Heart right ventricle (tissue), 16 donors: ENCODE measurements around the gene VARS2. TPM values are rescaled to one million over a fixed set of nuclear protein-coding genes. Genes with fewer than 3 reads are reported as not detected.

Source experiments
- ATAC-seq, 8 donors: fragments of 200-7000 bp; cut with Tn5 transposase; one replicate each; pipeline ENCODE4 v1.9.1; 2020; ENCODE audit warnings: mild to moderate bottlenecking in 8 of 8, moderate library complexity in 8 of 8, moderate number of reproducible peaks in 1 of 8
- DNase-seq, 2 donors: peaks; one replicate each; pipeline ENCODE4 v3.0.0-alpha.2; 2020
- H3K27ac ChIP-seq, 10 donors: fragments of 200-600 bp; sonication (generic) in 2 of 10; one replicate each; pipeline versions ENCODE4 v1.5.0 to v1.8.0; 2020 to 2022; ENCODE audit warnings: mild to moderate bottlenecking in 3 of 10
- H3K27me3 ChIP-seq, 7 donors: fragments of 200-600 bp; one replicate each; pipeline ENCODE4 v1.8.0; 2021 to 2022; ENCODE audit warnings: mild to moderate bottlenecking in 2 of 7
- H3K36me3 ChIP-seq, 9 donors: fragments of 200-600 bp; sonication (generic) in 1 of 9; one replicate each; pipeline versions ENCODE4 v1.5.0 to v1.8.0; 2020 to 2022; ENCODE audit warnings: mild to moderate bottlenecking in 2 of 9
- H3K4me1 ChIP-seq, 9 donors: fragments of 200-600 bp; sonication (generic) in 1 of 9; one replicate each; pipeline versions ENCODE4 v1.5.0 to v1.8.0; 2020 to 2022; ENCODE audit warnings: mild to moderate bottlenecking in 4 of 9
- H3K4me3 ChIP-seq, 10 donors: fragments of 200-600 bp; sonication (generic) in 2 of 10; one replicate each; pipeline versions ENCODE4 v1.5.0 to v1.8.0; 2020 to 2022; ENCODE audit warnings: mild to moderate bottlenecking in 7 of 10, moderate library complexity in 2 of 10
- H3K9me3 ChIP-seq, 11 donors: fragments of 200-600 bp in 10 of 11; sonication (generic) in 2 of 11; one replicate each; pipeline versions ENCODE4 v1.5.0 to v1.8.0; 2013 to 2022; ENCODE audit warnings: mild to moderate bottlenecking in 2 of 11, control low read depth in 1 of 11, moderate library complexity in 1 of 11
- CTCF ChIP-seq, 9 donors: fragments of 200-600 bp; sonication (generic) in 2 of 9; IDR thresholded peaks; one replicate each; pipeline versions ENCODE4 v1.5.0 to v1.8.0; 2021 to 2022; ENCODE audit warnings: antibody characterized with exemption in 9 of 9, mild to moderate bottlenecking in 5 of 9, moderate library complexity in 1 of 9
- WGBS, 2 donors: extraction: QIAGEN DNeasy Blood & Tissue Kit; methylation state at CpG; one replicate each; pipeline ENCODE4 v1.1.7; 2013; ENCODE audit warnings: inconsistent platforms in 1 of 2; 5-methylcytosine and 5-hydroxymethylcytosine counted together
- intact Hi-C, 10 donors: fragments of 100-400 bp; cut with DNase I; formaldehyde crosslinking; loops; one replicate each; pipeline versions ENCODE4 v1.11.1 to v1.14.2; 2022
- polyA plus RNA-seq, 2 donors: library from polyadenylated mRNA; stranded (reverse); fragments of 200-250 nt; gene quantifications; one replicate each; pipeline ENCODE4 v1.2.3, GENCODE V29; 2013
- total RNA-seq, 10 donors: library from RNA; stranded (reverse); fragmentation: NEBNext Ultra II Directional in 3 of 10; extraction: Animal tissue kit (Norgen Biotek cat#: 25700) in 3 of 10; gene quantifications; one replicate each; pipeline versions ENCODE4 v1.2.1 to v1.2.4, GENCODE V29; 2021 to 2023
- donor health status: Arrhythmogenic right ventricular cardiomyopathy.
- donor health status: ischemic (EF 13 %, LVEDD 7.1; RV severe dilation, severe dysfunction).
- donor health status: healthy with polysubstance abuse.
- donor health status: DM: no; HTN: yes; CAD: no.
- donor health status: DM: no; HTN: no; CAD: no.
- donor health status: ischemic (EF 25% LVEDD 6.9; RV normal size, moderate dysfunction).
- donor health status: ischemic (EF 25% LVEDD 5.7; RV mildly dilated, moderate dysfunction).
- donor health status: healthy.
- donor health status: DM: yes; HTN: yes; CAD: no.
- donor health status: Ischemic cardiomyopathy.
- donor health status: ischemic (EF 35%, LVEDD 5.7; RV mildly dilated, moderate dysfunction).
- donor health status: nonischemic (EF 11% LVEDD 7.7; RV severe dilation, severe dysfunction).
- donor health status: DM: yes; HTN: yes; CAD: no.
- donor health status: PGD.
- donor health status: ischemic (EF 29% LVEDD 5.4; RV normal size, mild dysfunction).
- donor health status: nonischemic (EF 23%, LVEDD 6.1; RV moderate dilation, normal function).

The VARS2 gene
- total and polyA plus RNA-seq, 12 donors = 9.3 to 28.4 (median 22.5) TPM

DNA sequence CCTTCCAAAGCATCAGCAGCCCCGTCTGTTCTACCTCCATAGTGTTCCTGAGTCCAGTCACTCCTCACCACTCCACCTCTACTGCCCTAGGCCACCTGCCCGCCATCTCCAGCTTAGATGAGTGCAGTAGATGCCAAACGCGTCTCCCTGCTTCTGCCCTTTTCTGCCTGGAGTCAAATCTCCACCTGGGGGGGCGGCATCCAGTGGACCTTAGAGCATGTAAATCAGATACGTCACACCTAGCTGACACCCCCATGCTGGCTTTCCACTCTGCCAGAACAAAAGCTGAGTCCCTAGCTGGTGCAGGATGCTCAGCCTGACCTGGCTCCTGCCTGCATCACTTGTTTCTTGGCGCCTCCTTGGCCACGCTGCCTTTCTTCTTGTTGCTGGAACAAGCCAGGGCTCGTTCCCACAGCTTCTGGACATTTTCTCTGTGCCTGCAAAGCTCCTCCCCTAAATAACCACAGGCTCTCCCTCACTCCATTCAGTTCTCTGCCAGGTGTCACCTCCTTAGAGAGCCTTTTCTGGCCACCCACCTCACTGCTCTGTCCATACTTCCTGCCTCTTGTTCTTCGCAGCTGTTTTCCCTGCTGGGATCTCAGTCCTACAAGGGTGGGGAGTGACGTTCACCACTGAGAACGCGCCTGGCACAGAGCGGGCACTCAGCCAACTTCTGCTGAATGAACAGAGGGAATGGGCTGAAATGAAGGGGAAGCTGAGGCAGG is 24.0 kb upstream of the VARS2 start:
- no peak for DNase-seq
- Histone ChIP-seq H3K27me3 (peaks cover 0 to 8% (median 0%) of the 10 kb centered on the region in 7 donors), H3K36me3 (peaks cover 0 to 60% (median 16%) of the 10 kb centered on the region in 9 donors), H3K9me3 (no peaks in the 10 kb centered on the region), H3K27ac (no peak overlapping the region), H3K4me3 (no peak overlapping the region), H3K4me1 (peaks cover 7 to 41% (median 19%) of the 10 kb centered on the region in 9 donors)
- TF ChIP-seq CTCF (IDR thresholded peaks at IDR 0.05) = no peak
- intact Hi-C loops = loop anchor here in 3 of 10 donors (5.0 to 10.0 kb wide), 3 partner anchors 148 to 205 kb away; partner anchors contain the start of genes FLOT1 (in 1 of the 3), IER3 (in 1 of the 3) and PPP1R18 (in 1 of the 3)
- WGBS, 2 donors = 79 to 82% methylated on average over 14 of the region's 14 CpGs
- no peak for ATAC-seq

DNA sequence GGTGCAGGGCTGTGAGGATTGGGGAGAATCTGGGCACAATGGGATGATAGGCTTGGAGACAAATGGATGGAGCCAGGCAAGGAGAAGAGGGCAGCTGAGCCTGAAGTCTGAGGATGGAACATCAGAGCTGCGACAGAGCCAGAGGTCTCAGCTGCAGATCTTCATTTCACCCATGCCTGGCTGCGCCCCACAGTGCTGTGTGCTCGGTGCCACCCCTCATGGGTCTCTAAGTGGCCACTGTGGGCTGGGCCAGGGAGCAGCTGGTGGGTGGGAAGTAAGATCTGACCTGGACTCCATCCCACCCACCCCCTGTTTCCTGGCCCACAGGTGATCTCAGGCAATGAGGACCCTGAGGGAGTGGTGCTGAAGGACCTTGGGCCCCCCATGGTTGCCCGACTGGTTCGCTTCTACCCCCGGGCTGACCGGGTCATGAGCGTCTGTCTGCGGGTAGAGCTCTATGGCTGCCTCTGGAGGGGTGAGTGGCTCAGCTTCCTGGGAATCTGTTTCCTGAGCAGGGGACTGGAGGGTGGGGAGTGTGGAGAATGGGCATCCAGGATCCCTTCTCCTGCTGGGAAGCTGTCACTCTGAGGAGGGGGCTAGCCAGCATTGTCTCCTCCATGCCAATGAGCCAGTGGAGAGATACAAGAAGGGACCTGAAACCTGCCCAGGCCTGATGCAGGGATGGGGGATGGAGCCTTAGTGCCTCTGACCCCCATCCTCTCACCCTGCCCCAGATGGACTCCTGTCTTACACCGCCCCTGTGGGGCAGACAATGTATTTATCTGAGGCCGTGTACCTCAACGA is 23.2 kb upstream of the VARS2 start:
- DNase-seq = no peak
- intact Hi-C loops = no loop called here
- TF ChIP-seq CTCF (IDR thresholded peaks at IDR 0.05) = no peak
- no peaks in the 10 kb centered on the region for H3K9me3 ChIP-seq
- no peaks in the 10 kb centered on the region for H3K27me3 ChIP-seq
- H3K4me3 ChIP-seq = no peak overlapping the region
- peaks cover 0 to 34% (median 11%) of the 10 kb centered on the region in 9 donors for H3K4me1 ChIP-seq
- H3K36me3 ChIP-seq = peaks cover 0 to 68% (median 18%) of the 10 kb centered on the region in 9 donors
- H3K27ac ChIP-seq = no peak overlapping the region
- 84 to 89% methylated on average over 12 of the region's 12 CpGs for WGBS, 2 donors
- no peak for ATAC-seq

DNA sequence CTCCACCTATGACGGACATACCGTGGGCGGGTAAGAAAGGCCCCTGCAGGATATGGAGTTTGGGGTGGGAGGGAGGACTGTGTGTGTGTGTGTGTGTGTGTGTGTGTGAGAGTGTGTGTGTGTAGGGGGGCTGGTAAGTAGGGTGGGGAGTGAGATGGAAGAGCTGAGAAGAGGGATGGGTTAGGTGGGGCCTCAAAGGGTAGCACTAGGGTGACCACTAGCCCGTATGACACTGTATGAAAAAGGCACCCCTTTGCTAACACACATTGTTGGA is 22.7 kb upstream of the VARS2 start:
- ATAC-seq = no peak
- DNase-seq = no peak
- Histone ChIP-seq H3K9me3 (no peaks in the 10 kb centered on the region), H3K4me1 (peaks cover 0 to 28% (median 6%) of the 10 kb centered on the region in 9 donors), H3K36me3 (peaks cover 0 to 73% (median 18%) of the 10 kb centered on the region in 9 donors), H3K4me3 (no peak overlapping the region), H3K27me3 (no peaks in the 10 kb centered on the region), H3K27ac (no peak overlapping the region)
- WGBS, 2 donors = 92 to 95% methylated on average over 4 of the region's 4 CpGs
- no peak for TF ChIP-seq CTCF (IDR thresholded peaks at IDR 0.05)
- intact Hi-C loops = no loop called here

- peaks cover 0 to 79% (median 18%) of the 10 kb centered on the region in 9 donors for H3K36me3 ChIP-seq
Measured at GRCh38 chr6:30891816-30892538, 22.1 kb upstream of the VARS2 start.

More at GRCh38 chr6:30891816-30892538, 22.1 kb upstream of the VARS2 start:
- Histone ChIP-seq H3K4me3 (no peak overlapping the region), H3K9me3 (no peaks in the 10 kb centered on the region), H3K27me3 (no peaks in the 10 kb centered on the region), H3K4me1 (peaks cover 0 to 23% (median 0%) of the 10 kb centered on the region in 9 donors), H3K27ac (no peak overlapping the region)
- TF ChIP-seq CTCF (IDR thresholded peaks at IDR 0.05) = no peak
- ATAC-seq (no peak), DNase-seq (no peak)
- intact Hi-C loops = no loop called here
- 91 to 93% methylated on average over 21 of the region's 21 CpGs for WGBS, 2 donors
